Vagina (tissue), 2 donors: ENCODE data around the gene MND1. TPM values are rescaled to one million over a fixed set of nuclear protein-coding genes. Genes with fewer than 3 reads are reported as not detected.

Experiments used
- DNase-seq, 2 donors: peaks; one replicate each; pipeline ENCODE4 v3.0.0-alpha.2; 2017; ENCODE audit errors: extremely low spot score in 2 of 2
- H3K27ac ChIP-seq: fragments of 200-600 bp; sonication (generic); one replicate; pipeline ENCODE4 v1.5.1; 2019
- H3K27me3 ChIP-seq: fragments of 200-600 bp; sonication (generic); one replicate; pipeline ENCODE4 v1.5.1; 2019
- H3K36me3 ChIP-seq, 2 donors: fragments of 200-600 bp; sonication (generic); one replicate each; pipeline ENCODE4 v1.5.1; 2017 to 2019
- H3K4me1 ChIP-seq: fragments of 200-600 bp; sonication (generic); one replicate; pipeline ENCODE4 v1.5.1; 2019
- H3K4me3 ChIP-seq, 2 donors: fragments of 200-600 bp; sonication (generic); 1 replicate in 1 of 2; 2 replicates in 1 of 2; pipeline ENCODE4 v1.5.1; 2016 to 2019
- H3K9me3 ChIP-seq: fragments of 200-600 bp; sonication (generic); one replicate; pipeline ENCODE4 v1.5.1; 2019
- POLR2A ChIP-seq, 2 donors: fragments of 450-650 bp; IDR thresholded peaks; one replicate each; pipeline ENCODE4 v1.6.1; 2017; ENCODE audit warnings: antibody characterized with exemption in 2 of 2, mild to moderate bottlenecking in 2 of 2, moderate library complexity in 2 of 2
- POLR2AphosphoS5 ChIP-seq, 2 donors: sonication (generic); formaldehyde crosslinking; IDR thresholded peaks; one replicate each; pipeline ENCODE4 v1.9.0; 2017; ENCODE audit warnings: antibody characterized with exemption in 2 of 2, mild to moderate bottlenecking in 2 of 2, low read depth in 1 of 2; ENCODE audit not compliant: insufficient read depth in 1 of 2
- intact Hi-C: fragments of 100-400 bp; cut with DNase I; formaldehyde crosslinking; loops from one replicate; pipeline ENCODE4 v1.15.1; 2023
- total RNA-seq: library from RNA; depleted of rRNA; stranded (reverse); fragments of >200 nt; gene quantifications from one replicate; pipeline ENCODE4 v1.2.3, GENCODE V29; 2016
- TF ChIP-seq, protein P1 (sequence below), 3 experiments: fragments of 450-650 bp in 2 of 3; fragments of 200-600 bp in 1 of 3; sonication (generic) in 1 of 3; IDR thresholded peaks; one replicate each; pipeline ENCODE4 v1.5.1; 2017 to 2019; ENCODE audit warnings: antibody characterized with exemption in 3 of 3, mild to moderate bottlenecking in 2 of 3, moderate library complexity in 2 of 3

The MND1 gene
- total RNA-seq, 1 donor from 2014 or later: not detected

DNA sequence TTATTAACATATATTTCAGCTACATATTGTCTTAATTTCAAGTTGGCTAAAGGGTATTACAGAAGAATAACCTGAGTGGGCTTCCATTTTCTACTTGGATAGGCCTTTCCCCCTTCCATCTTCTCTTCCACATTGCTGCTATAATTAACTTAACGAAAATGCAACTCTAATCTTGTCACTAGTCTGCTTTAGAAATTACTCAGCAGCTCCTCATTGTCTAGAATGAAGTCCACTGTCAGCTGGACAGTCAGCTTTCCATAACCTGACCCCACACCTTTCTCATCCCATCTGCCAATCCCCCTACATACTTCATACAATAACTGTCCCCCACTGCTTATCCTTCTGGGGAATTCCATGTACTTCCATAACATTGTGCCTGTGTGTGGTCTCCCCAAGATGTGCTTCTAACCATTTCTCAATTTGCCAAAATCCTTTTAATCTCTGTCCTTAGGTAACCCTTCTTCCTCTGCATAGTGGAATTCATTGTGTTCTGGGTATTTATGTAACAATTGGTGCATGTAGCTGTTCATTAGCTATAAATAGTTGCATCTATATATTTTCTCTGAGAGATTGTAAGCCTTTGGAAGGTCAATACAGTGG, 4.8 kb downstream of the MND1 start:
- no peak for DNase-seq
- no peak overlapping the region for H3K27ac ChIP-seq
- H3K36me3 ChIP-seq: no peaks in the 10 kb centered on the region
- no peaks in the 10 kb centered on the region for H3K9me3 ChIP-seq
- no peaks in the 10 kb centered on the region for H3K4me1 ChIP-seq
- H3K4me3 ChIP-seq: no peak overlapping the region
- intact Hi-C loops: no loop called here
- TF ChIP-seq, protein P1, sequence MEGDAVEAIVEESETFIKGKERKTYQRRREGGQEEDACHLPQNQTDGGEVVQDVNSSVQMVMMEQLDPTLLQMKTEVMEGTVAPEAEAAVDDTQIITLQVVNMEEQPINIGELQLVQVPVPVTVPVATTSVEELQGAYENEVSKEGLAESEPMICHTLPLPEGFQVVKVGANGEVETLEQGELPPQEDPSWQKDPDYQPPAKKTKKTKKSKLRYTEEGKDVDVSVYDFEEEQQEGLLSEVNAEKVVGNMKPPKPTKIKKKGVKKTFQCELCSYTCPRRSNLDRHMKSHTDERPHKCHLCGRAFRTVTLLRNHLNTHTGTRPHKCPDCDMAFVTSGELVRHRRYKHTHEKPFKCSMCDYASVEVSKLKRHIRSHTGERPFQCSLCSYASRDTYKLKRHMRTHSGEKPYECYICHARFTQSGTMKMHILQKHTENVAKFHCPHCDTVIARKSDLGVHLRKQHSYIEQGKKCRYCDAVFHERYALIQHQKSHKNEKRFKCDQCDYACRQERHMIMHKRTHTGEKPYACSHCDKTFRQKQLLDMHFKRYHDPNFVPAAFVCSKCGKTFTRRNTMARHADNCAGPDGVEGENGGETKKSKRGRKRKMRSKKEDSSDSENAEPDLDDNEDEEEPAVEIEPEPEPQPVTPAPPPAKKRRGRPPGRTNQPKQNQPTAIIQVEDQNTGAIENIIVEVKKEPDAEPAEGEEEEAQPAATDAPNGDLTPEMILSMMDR (IDR thresholded peaks at IDR 0.05): no peak
- TF ChIP-seq POLR2A (IDR thresholded peaks at IDR 0.05) (no peak), POLR2AphosphoS5 (IDR thresholded peaks at IDR 0.05; ENCODE audit: insufficient read depth in 1 of 2, low read depth in 1 of 2) (no peak)
- no peaks in the 10 kb centered on the region for H3K27me3 ChIP-seq

DNA sequence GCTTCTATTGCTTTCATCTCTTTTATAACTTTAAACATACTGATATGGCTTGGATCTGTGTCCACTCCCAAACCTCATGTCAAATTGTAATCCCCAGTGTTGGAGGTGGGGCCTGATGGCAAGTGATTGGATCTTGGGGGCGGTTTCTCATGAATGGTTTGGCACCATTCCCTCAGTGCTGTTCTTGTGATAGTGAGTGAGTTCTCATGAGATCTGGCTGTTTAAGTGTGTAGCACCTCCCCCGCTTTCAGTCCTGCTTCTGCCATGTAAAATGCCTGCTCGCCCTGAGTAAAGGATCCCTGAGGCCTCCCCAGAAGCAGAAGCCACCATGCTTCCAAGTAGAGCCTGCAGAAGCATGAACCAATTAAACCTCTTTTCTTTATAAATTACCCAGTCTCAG, 17.7 kb downstream of the MND1 start:
- H3K4me1 ChIP-seq: no peaks in the 10 kb centered on the region
- H3K27ac ChIP-seq: no peak overlapping the region
- H3K27me3 ChIP-seq: no peaks in the 10 kb centered on the region
- intact Hi-C loops: no loop called here
- H3K9me3 ChIP-seq: no peaks in the 10 kb centered on the region
- TF ChIP-seq POLR2A (IDR thresholded peaks at IDR 0.05): no peak
- no peak for TF ChIP-seq POLR2AphosphoS5 (IDR thresholded peaks at IDR 0.05; ENCODE audit: insufficient read depth in 1 of 2, low read depth in 1 of 2)
- TF ChIP-seq, protein P1 (IDR thresholded peaks at IDR 0.05): no peak
- DNase-seq: no peak
- H3K4me3 ChIP-seq: no peak overlapping the region
- no peaks in the 10 kb centered on the region for H3K36me3 ChIP-seq

DNA sequence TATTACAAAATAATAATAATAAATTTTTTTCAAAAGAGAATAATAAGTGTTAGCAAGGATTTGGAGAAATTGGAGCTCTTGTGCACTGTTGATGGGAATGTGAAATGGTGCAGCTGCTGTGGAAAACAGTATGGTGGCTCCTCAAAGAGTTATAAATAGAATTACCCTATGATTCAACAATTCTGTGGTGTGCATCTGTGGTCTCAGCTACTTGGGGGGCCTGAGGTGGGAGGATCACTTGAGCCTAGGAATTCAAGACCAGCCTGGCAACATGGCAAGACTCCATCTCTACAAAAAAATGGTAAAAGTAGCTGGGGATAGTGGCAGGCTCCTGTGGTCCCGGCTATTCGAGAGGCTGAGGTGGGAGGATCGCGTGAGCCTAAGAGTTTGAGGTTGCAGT, 19.6 kb downstream of the MND1 start:
- DNase-seq: no peak
- H3K27me3 ChIP-seq: no peaks in the 10 kb centered on the region
- H3K27ac ChIP-seq: no peak overlapping the region
- no peak overlapping the region for H3K4me3 ChIP-seq
- intact Hi-C loops: no loop called here
- H3K9me3 ChIP-seq: no peaks in the 10 kb centered on the region
- no peaks in the 10 kb centered on the region for H3K36me3 ChIP-seq
- no peaks in the 10 kb centered on the region for H3K4me1 ChIP-seq
- TF ChIP-seq POLR2A (IDR thresholded peaks at IDR 0.05) (no peak), POLR2AphosphoS5 (IDR thresholded peaks at IDR 0.05; ENCODE audit: insufficient read depth in 1 of 2, low read depth in 1 of 2) (no peak)
- TF ChIP-seq, protein P1 (IDR thresholded peaks at IDR 0.05): no peak

DNA sequence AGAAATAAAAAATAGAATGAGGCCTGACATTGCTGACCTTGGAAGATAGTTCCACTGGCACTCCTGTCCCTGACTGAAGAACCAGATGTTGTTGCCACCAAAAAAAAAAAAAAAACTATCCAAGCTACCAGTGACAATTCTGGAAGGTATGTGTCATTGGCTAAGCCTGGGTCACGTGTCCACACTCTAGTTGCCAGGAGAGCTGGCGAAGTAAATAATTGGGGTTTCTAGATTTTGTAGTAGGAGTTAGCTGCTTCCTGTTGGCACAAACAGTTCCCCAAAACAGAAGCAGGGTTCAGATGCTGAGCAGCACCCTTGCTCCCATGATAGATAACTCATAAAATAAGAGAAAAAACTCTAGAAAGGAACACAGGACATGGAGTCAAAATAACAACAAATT, 20.5 kb downstream of the MND1 start:
- intact Hi-C loops: no loop called here
- Histone ChIP-seq H3K36me3 (no peaks in the 10 kb centered on the region), H3K27me3 (no peaks in the 10 kb centered on the region), H3K9me3 (no peaks in the 10 kb centered on the region), H3K27ac (no peak overlapping the region), H3K4me1 (no peaks in the 10 kb centered on the region), H3K4me3 (no peak overlapping the region)
- TF ChIP-seq, protein P1 (IDR thresholded peaks at IDR 0.05): no peak
- TF ChIP-seq POLR2AphosphoS5 (IDR thresholded peaks at IDR 0.05; ENCODE audit: insufficient read depth in 1 of 2, low read depth in 1 of 2): no peak
- TF ChIP-seq POLR2A (IDR thresholded peaks at IDR 0.05): no peak
- DNase-seq: no peak

DNA sequence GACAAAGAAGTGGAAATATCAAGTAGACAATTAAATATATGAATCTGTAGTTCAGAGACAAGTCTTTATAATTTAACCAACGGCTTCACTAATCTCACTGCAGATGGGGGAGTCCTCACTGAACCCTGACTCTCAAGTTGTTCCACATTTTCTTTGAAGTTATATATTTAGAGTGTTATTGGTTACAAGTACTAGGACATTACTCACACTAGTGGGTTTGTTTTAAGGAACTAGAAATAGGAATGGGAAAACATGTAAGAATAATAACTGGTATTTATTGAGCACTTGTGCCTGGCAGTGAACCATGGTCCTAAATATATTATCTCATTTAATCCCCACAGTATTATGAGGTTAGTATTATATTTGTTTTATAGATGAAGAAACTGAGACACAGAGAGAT, 22.0 kb downstream of the MND1 start:
- intact Hi-C loops: no loop called here

More for the DNA sequence above, 22.0 kb downstream of the MND1 start:
- no peak overlapping the region for H3K27ac ChIP-seq
- no peaks in the 10 kb centered on the region for H3K4me1 ChIP-seq
- DNase-seq: no peak
- H3K4me3 ChIP-seq: no peak overlapping the region
- H3K36me3 ChIP-seq: no peaks in the 10 kb centered on the region
- H3K9me3 ChIP-seq: no peaks in the 10 kb centered on the region
- H3K27me3 ChIP-seq: no peaks in the 10 kb centered on the region
- TF ChIP-seq, protein P1 (IDR thresholded peaks at IDR 0.05): no peak
- TF ChIP-seq POLR2A (IDR thresholded peaks at IDR 0.05): no peak
- no peak for TF ChIP-seq POLR2AphosphoS5 (IDR thresholded peaks at IDR 0.05; ENCODE audit: insufficient read depth in 1 of 2, low read depth in 1 of 2)
